Fibroblast of the aortic adventitia (primary cell): ENCODE data around the gene WASF3. TPM values are rescaled to one million over a fixed set of nuclear protein-coding genes. Genes with fewer than 3 reads are reported as not detected.

Source experiments
- DNase-seq: peaks from one replicate; pipeline ENCODE4 v3.0.0-alpha.2; 2010; ENCODE audit warnings: low read depth
- H3K4me3 ChIP-seq: 2 replicates; pipeline ENCODE4 v1.5.1; 2011; ENCODE audit warnings: low read depth, mild to moderate bottlenecking, control low read depth, low read length, moderate library complexity
- CTCF ChIP-seq: IDR thresholded peaks from 2 replicates; pipeline ENCODE4 v1.5.1; 2011; ENCODE audit warnings: mild to moderate bottlenecking, low read length, control low read depth, inconsistent platforms; ENCODE audit not compliant: insufficient read depth
- total RNA-seq: library from RNA; depleted of rRNA; stranded (reverse); fragments of >200 nt; gene quantifications from 2 replicates; pipeline ENCODE4 v1.2.3, GENCODE V29; 2012; ENCODE audit warnings: low replicate concordance

The WASF3 gene
- total RNA-seq, 1 donor: 13.5 TPM

DNA sequence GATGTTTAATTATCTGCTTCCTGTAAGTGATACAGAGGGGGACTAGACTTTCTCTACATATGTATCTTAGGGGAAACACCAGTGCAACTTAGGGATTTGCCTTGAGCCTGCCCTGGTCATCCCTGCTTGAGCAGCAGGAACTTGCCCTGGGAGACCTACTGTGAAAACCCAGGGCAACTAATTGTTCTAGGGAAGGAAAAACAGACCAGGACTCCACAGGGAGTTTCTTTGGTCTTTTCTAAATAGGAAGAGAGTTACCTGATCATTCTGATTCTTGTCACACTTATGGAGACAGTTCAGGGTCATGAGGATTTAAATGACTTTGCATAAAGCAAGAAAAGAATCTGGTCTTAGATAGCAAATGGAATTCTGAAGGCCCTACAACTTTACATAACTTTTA lies 89.1 kb downstream of the WASF3 start:
- H3K4me3 ChIP-seq: no peak overlapping the region
- DNase-seq: no peak
- TF ChIP-seq CTCF: no peak

GRCh38 chr13:26651234-26651633 lies 93.8 kb downstream of the WASF3 start:
- H3K4me3 ChIP-seq: no peak overlapping the region
- TF ChIP-seq CTCF: no peak
- DNase-seq: no peak

DNA sequence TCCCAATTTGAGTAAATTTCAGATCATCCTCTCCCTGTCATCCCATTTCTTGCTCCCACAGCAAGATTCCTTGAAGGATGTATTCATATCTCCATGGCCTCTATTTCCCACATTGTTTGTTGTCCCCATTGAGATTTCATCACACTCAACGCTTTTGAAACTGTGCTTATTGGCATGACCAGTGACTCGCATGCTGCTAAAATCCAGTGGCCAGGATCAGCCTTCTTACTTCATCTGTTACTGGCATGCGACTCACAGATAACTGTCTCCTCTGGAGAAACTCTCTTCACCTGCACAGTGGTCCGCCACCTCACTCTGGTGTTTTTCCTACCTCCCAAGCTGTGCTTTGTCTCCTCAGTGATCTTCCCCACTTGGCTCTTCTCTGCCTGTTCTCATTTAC lies 95.8 kb downstream of the WASF3 start:
- no peak for DNase-seq
- no peak for TF ChIP-seq CTCF
- no peak overlapping the region for H3K4me3 ChIP-seq

DNA sequence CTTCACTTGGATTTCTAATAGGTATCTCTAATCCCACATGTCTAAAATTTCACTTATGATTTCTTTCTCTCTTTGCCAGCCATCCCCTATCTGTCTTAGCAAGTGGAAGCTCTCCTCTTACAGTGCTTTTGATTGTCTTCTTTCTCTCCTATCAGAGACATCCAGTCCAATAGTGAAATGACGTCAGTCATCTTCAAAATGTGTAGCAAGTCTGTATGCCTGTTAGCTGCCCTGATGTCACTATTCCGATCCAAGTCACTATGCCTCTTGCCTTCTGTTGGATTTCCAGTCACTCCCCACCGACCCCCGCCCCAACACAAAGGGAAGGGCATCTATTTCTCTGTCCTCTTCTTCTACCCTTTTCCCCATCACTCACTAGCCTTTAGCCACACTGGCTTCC lies 96.4 kb downstream of the WASF3 start:
- no peak for DNase-seq
- TF ChIP-seq CTCF: no peak
- H3K4me3 ChIP-seq: no peak overlapping the region

- H3K4me3 ChIP-seq: no peak overlapping the region
- TF ChIP-seq CTCF: peak; percentile 48
- DNase-seq: peak; percentile 74
These were observed 99.4 kb downstream of the WASF3 start for GRCh38 chr13:26656919-26657318.

- no peak overlapping the region for H3K4me3 ChIP-seq
- DNase-seq: no peak
- TF ChIP-seq CTCF: no peak
These were observed 101.2 kb downstream of the WASF3 start for GRCh38 chr13:26658448-26659385.

GRCh38 chr13:26660185-26660584 lies 102.7 kb downstream of the WASF3 start:
- no peak for DNase-seq
- H3K4me3 ChIP-seq: no peak overlapping the region
- no peak for TF ChIP-seq CTCF
